Measurements from ENCODE around the gene RABGAP1L.

DNA sequence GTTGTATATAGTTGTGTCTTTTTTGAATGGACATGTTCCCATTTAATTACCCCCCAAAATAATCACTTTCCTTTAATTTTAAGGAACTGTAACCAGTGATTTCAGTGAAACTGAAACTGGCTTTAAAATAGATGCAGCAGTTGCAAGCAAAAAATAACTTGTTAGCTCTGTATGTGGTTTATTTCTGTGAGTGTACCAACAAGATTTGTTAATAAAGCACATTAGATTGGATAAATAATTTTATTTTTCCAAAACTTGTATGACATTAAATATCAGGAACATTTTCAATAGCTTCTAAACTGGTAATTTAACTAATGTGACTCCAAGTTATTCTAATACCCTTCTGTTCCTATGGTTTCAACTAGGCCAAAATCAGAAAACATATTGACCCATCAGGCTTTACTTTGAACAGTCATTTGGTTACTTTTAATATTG, 656.2 kb downstream of the RABGAP1L start:
- TF ChIP-seq, protein P1, sequence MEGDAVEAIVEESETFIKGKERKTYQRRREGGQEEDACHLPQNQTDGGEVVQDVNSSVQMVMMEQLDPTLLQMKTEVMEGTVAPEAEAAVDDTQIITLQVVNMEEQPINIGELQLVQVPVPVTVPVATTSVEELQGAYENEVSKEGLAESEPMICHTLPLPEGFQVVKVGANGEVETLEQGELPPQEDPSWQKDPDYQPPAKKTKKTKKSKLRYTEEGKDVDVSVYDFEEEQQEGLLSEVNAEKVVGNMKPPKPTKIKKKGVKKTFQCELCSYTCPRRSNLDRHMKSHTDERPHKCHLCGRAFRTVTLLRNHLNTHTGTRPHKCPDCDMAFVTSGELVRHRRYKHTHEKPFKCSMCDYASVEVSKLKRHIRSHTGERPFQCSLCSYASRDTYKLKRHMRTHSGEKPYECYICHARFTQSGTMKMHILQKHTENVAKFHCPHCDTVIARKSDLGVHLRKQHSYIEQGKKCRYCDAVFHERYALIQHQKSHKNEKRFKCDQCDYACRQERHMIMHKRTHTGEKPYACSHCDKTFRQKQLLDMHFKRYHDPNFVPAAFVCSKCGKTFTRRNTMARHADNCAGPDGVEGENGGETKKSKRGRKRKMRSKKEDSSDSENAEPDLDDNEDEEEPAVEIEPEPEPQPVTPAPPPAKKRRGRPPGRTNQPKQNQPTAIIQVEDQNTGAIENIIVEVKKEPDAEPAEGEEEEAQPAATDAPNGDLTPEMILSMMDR (conservative IDR thresholded peaks at IDR 0.05): no peak
- no peak for TF ChIP-seq ZFX (IDR thresholded peaks at IDR 0.05)

All from C4-2B (cell line).